ENCODE data around the gene ZNF888. TPM values are rescaled to one million over a fixed set of nuclear protein-coding genes. Genes with fewer than 3 reads are reported as not detected.
"Not testable (repeated sequence)": the region's sequence is repeated elsewhere in the genome, so short reads cannot be mapped to it uniquely, and the experiment has no call there.

The ZNF888 gene
- total and polyA plus RNA-seq, 2 donors (not counting 1 experiment from before 2014, with no cell fraction given) = 2.7 to 15.6 TPM

- H4K20me1 ChIP-seq (ENCODE audit: control insufficient read depth, insufficient read depth, low read length, poor library complexity, severe bottlenecking) = no peaks in the 10 kb centered on the region
- peaks cover 0 to 2% of the 10 kb centered on the region in 2 experiments for H3K36me3 ChIP-seq (replicated peaks in 1 of 2; ENCODE audit: control extremely low read depth in 1 of 2, control insufficient read depth in 1 of 2, extremely low read depth in 1 of 2, insufficient read depth in 2 of 2, low read length in 1 of 2)
- H3K4me1 ChIP-seq (ENCODE audit: control insufficient read depth in 2 of 2, insufficient read depth in 2 of 2, low read length in 2 of 2) = peaks cover 3 to 7% of the 10 kb centered on the region in 2 donors
- no peak overlapping the region for H3K27ac ChIP-seq (ENCODE audit: low read length in 2 of 2)
- no peak overlapping the region for H3K4me2 ChIP-seq (replicated peaks; ENCODE audit: low read depth, low read length, poor library complexity, severe bottlenecking)
- no peak for ATAC-seq (ENCODE audit: low read depth)
- ChIA-PET CTCF (no interaction called here), POLR2A (no interaction called here)
- Mint-ChIP-seq H3K4me1 (peaks cover 32% of the 10 kb centered on the region), H3K27ac (no peak overlapping the region), H3K9me3 (ENCODE audit: insufficient read depth) (no peaks in the 10 kb centered on the region), H3K27me3 (no peaks in the 10 kb centered on the region), H3K4me3 (no peak overlapping the region)
- TF ChIP-seq EZH2 (IDR thresholded peaks at IDR 0.05; ENCODE audit: borderline replicate concordance, insufficient read depth, low read depth, low read length, poor library complexity, severe bottlenecking) = no peak
- no peak for TF ChIP-seq CTCF (IDR thresholded peaks at IDR 0.05)
- peaks cover 0 to 51% (median 0%) of the 10 kb centered on the region in 3 donors for H3K9me3 ChIP-seq (ENCODE audit: control extremely low read depth in 1 of 3, control insufficient read depth in 2 of 3, insufficient read depth in 1 of 3, low read length in 2 of 3)
- intact Hi-C loops (cut with micrococcal nuclease) = no loop called here
- DNase-seq = no peak
- H3K79me2 ChIP-seq (ENCODE audit: control insufficient read depth, insufficient read depth, low read length) = peaks cover 35% of the 10 kb centered on the region
- H3K27me3 ChIP-seq (replicated peaks in 1 of 4; ENCODE audit: control extremely low read depth in 1 of 4, control insufficient read depth in 3 of 4, insufficient read depth in 4 of 4, low read length in 3 of 4) = no peaks in the 10 kb centered on the region
- no peak overlapping the region for H2AFZ ChIP-seq (ENCODE audit: insufficient read depth, low read depth, low read length, poor library complexity, severe bottlenecking)
- H3K9ac ChIP-seq (ENCODE audit: low read length) = no peak overlapping the region
- no peak overlapping the region for H3K4me3 ChIP-seq (ENCODE audit: control extremely low read depth in 1 of 5, extremely low read depth in 1 of 5, insufficient read depth in 1 of 5, low read depth in 2 of 5, low read length in 4 of 5)
- WGBS (ENCODE audit: insufficient coverage) = 2% methylated on average over 5 of the region's 12 CpGs
Measured at GRCh38 chr19:52936151-52936953, 13.1 kb upstream of the ZNF888 start.

- 89% methylated on average over 5 of the region's 8 CpGs for WGBS (ENCODE audit: insufficient coverage)
- Histone ChIP-seq H2AFZ (ENCODE audit: insufficient read depth, low read depth, low read length, poor library complexity, severe bottlenecking) (no peak overlapping the region), H3K27ac (ENCODE audit: low read length in 2 of 2) (no peak overlapping the region), H3K4me3 (ENCODE audit: control extremely low read depth in 1 of 5, extremely low read depth in 1 of 5, insufficient read depth in 1 of 5, low read depth in 2 of 5, low read length in 4 of 5) (no peak overlapping the region), H3K36me3 (replicated peaks in 1 of 2; ENCODE audit: control extremely low read depth in 1 of 2, control insufficient read depth in 1 of 2, extremely low read depth in 1 of 2, insufficient read depth in 2 of 2, low read length in 1 of 2) (peaks cover 0 to 2% of the 10 kb centered on the region in 2 experiments), H3K4me1 (ENCODE audit: control insufficient read depth in 2 of 2, insufficient read depth in 2 of 2, low read length in 2 of 2) (peaks cover 3 to 4% of the 10 kb centered on the region in 2 donors), H3K4me2 (replicated peaks; ENCODE audit: low read depth, low read length, poor library complexity, severe bottlenecking) (no peak overlapping the region), H3K9me3 (ENCODE audit: control extremely low read depth in 1 of 3, control insufficient read depth in 2 of 3, insufficient read depth in 1 of 3, low read length in 2 of 3) (peaks cover 0 to 56% (median 0%) of the 10 kb centered on the region in 3 donors), H3K9ac (ENCODE audit: low read length) (no peak overlapping the region), H4K20me1 (ENCODE audit: control insufficient read depth, insufficient read depth, low read length, poor library complexity, severe bottlenecking) (no peaks in the 10 kb centered on the region), H3K79me2 (ENCODE audit: control insufficient read depth, insufficient read depth, low read length) (peaks cover 29% of the 10 kb centered on the region), H3K27me3 (replicated peaks in 1 of 4; ENCODE audit: control extremely low read depth in 1 of 4, control insufficient read depth in 3 of 4, insufficient read depth in 4 of 4, low read length in 3 of 4) (no peaks in the 10 kb centered on the region)
- no peak for TF ChIP-seq EZH2 (IDR thresholded peaks at IDR 0.05; ENCODE audit: borderline replicate concordance, insufficient read depth, low read depth, low read length, poor library complexity, severe bottlenecking)
- TF ChIP-seq CTCF (IDR thresholded peaks at IDR 0.05) = no peak
- DNase-seq (no peak), ATAC-seq (ENCODE audit: low read depth) (no peak)
- intact Hi-C loops (cut with micrococcal nuclease) = no loop called here
- peaks cover 24% of the 10 kb centered on the region for H3K4me1 Mint-ChIP-seq
- no peaks in the 10 kb centered on the region for H3K27me3 Mint-ChIP-seq
- H3K27ac Mint-ChIP-seq = no peak overlapping the region
- no peaks in the 10 kb centered on the region for H3K9me3 Mint-ChIP-seq (ENCODE audit: insufficient read depth)
- H3K4me3 Mint-ChIP-seq = no peak overlapping the region
- CTCF ChIA-PET = interaction anchor here (0.7 kb wide), 1 partner anchor 272 kb away, joined by 4 read pairs; no protein-coding TSS in a partner anchor
- POLR2A ChIA-PET = no interaction called here
Measured at GRCh38 chr19:52935434-52935833, 12.2 kb upstream of the ZNF888 start.

GRCh38 chr19:52924641-52925040 is 1.4 kb upstream of the ZNF888 start:
- H3K4me3 ChIP-seq (ENCODE audit: control extremely low read depth in 1 of 5, extremely low read depth in 1 of 5, insufficient read depth in 1 of 5, low read depth in 2 of 5, low read length in 4 of 5); H3K9me3 Mint-ChIP-seq (ENCODE audit: insufficient read depth); intact Hi-C loops (cut with micrococcal nuclease); H3K27me3 Mint-ChIP-seq; H3K27ac ChIP-seq (ENCODE audit: low read length in 2 of 2); DNase-seq; H3K4me3 Mint-ChIP-seq; POLR2A ChIA-PET; H3K36me3 ChIP-seq (replicated peaks in 1 of 2; ENCODE audit: control extremely low read depth in 1 of 2, control insufficient read depth in 1 of 2, extremely low read depth in 1 of 2, insufficient read depth in 2 of 2, low read length in 1 of 2); H3K4me2 ChIP-seq (replicated peaks; ENCODE audit: low read depth, low read length, poor library complexity, severe bottlenecking); H3K27ac Mint-ChIP-seq; H2AFZ ChIP-seq (ENCODE audit: insufficient read depth, low read depth, low read length, poor library complexity, severe bottlenecking); H3K9ac ChIP-seq (ENCODE audit: low read length); H3K79me2 ChIP-seq (ENCODE audit: control insufficient read depth, insufficient read depth, low read length); H3K9me3 ChIP-seq (ENCODE audit: control extremely low read depth in 1 of 3, control insufficient read depth in 2 of 3, insufficient read depth in 1 of 3, low read length in 2 of 3); H3K27me3 ChIP-seq (replicated peaks in 1 of 4; ENCODE audit: control extremely low read depth in 1 of 4, control insufficient read depth in 3 of 4, insufficient read depth in 4 of 4, low read length in 3 of 4); ATAC-seq (ENCODE audit: low read depth); H4K20me1 ChIP-seq (ENCODE audit: control insufficient read depth, insufficient read depth, low read length, poor library complexity, severe bottlenecking): not testable (repeated sequence)
- peaks cover 28% of the 10 kb centered on the region for H3K4me1 Mint-ChIP-seq
- WGBS (ENCODE audit: insufficient coverage) = 100% methylated on average over 1 of the region's 9 CpGs
- H3K4me1 ChIP-seq (ENCODE audit: control insufficient read depth in 2 of 2, insufficient read depth in 2 of 2, low read length in 2 of 2) = peaks cover 11 to 18% of the 10 kb centered on the region in 2 donors
- CTCF ChIA-PET = interaction anchor here (0.7 kb wide), 1 partner anchor 1623 kb away, joined by 3 read pairs; no protein-coding TSS in a partner anchor

All from B cell (primary cell).